GM12878 (cell line): ENCODE results near the gene METAP1D. TPM values are rescaled to one million over a fixed set of nuclear protein-coding genes. Genes with fewer than 3 reads are reported as not detected.
A peak's percentile ranks its signal among the peaks of the same experiment; 100 is the strongest.

ENCODE experiments used
- ATAC-seq: fragments of 200-7000 bp; cut with Tn5 transposase; 3 replicates; pipeline ENCODE4 v1.9.1; 2020; ENCODE audit warnings: mild to moderate bottlenecking, moderate library complexity
- BruUV-seq: library from RNA; stranded (reverse); fragments of 400-500 nt; replicated peaks from 2 replicates; lab custom pipeline; 2021; lab: Mats Ljungman, UMichigan
- CTCF ChIA-PET: fragments of 300-600 bp; sonication (Branson Sonifier 250); formaldehyde crosslinking; extraction: SDS; loops from one replicate; lab custom pipeline; 2021; ENCODE audit warnings: inconsistent platforms; lab: Yijun Ruan, JAX
- POLR2A ChIA-PET: fragments of 350-600 bp; formaldehyde crosslinking; extraction: SDS; loops from one replicate; lab custom pipeline; 2021; ENCODE audit warnings: inconsistent platforms; lab: Charles Lee
- RAD21 ChIA-PET: fragments of 300-600 bp; sonication (Branson Sonifier 250); formaldehyde crosslinking; loops from one replicate; lab custom pipeline; 2023; ENCODE audit warnings: antibody characterized with exemption; ENCODE audit not compliant: unreplicated experiment; lab: Charles Lee
- SMC1A ChIA-PET: fragments of 300-600 bp; sonication (Branson Sonifier 250); formaldehyde crosslinking; loops from one replicate; lab custom pipeline; 2023; ENCODE audit not compliant: unreplicated experiment, uncharacterized antibody; lab: Charles Lee
- DNase-seq: peaks from one replicate; pipeline ENCODE4 v3.0.0-alpha.2; 2011; ENCODE audit warnings: low read depth, low spot score
- FAIRE-seq: peaks from 3 replicates; lab custom pipeline; 2011; peaks lifted over from hg19 to GRCh38; lab: Jason Lieb, UNC
- H2AFZ ChIP-seq: 2 replicates; pipeline ENCODE4 v1.6.0; 2011; ENCODE audit warnings: low read depth, low read length, control low read depth; ENCODE audit not compliant: control insufficient read depth
- H3K27ac ChIP-seq: 2 replicates; pipeline ENCODE4 v1.5.1; 2011; ENCODE audit warnings: control low read depth; ENCODE audit not compliant: control insufficient read depth, insufficient read depth
- H3K27me3 ChIP-seq, 2 experiments: replicated peaks in 1 of 2; 2 replicates each; pipeline versions ENCODE4 v1.6.0 to v1.6.1; 2011; ENCODE audit warnings: low read length in 1 of 2; ENCODE audit not compliant: control insufficient read depth in 2 of 2, insufficient read depth in 2 of 2
- H3K36me3 ChIP-seq, 2 experiments: 2 replicates each; pipeline ENCODE4 v1.5.1; 2011; ENCODE audit warnings: low read length in 1 of 2; ENCODE audit not compliant: control insufficient read depth in 2 of 2, insufficient read depth in 2 of 2
- H3K4me1 ChIP-seq: 2 replicates; pipeline ENCODE4 v1.6.1; 2011; ENCODE audit warnings: mild to moderate bottlenecking, low read length, moderate library complexity, mixed read lengths; ENCODE audit not compliant: control insufficient read depth, insufficient read depth
- H3K4me2 ChIP-seq: 2 replicates; pipeline ENCODE4 v1.6.0; 2011; ENCODE audit warnings: control low read depth; ENCODE audit not compliant: control insufficient read depth, insufficient read depth
- H3K4me3 ChIP-seq: fragments of 200-600 bp; sonication (generic); 2 replicates; pipeline ENCODE4 v1.5.1; 2016
- H3K79me2 ChIP-seq: 2 replicates; pipeline ENCODE4 v1.6.0; 2011; ENCODE audit warnings: low read length; ENCODE audit not compliant: control insufficient read depth, insufficient read depth
- H3K9ac ChIP-seq: 2 replicates; pipeline ENCODE4 v1.8.0; 2011; ENCODE audit warnings: low read length, control low read depth, mixed read lengths; ENCODE audit not compliant: control insufficient read depth, insufficient read depth
- H3K9me3 ChIP-seq: replicated peaks from 3 replicates; pipeline ENCODE4 v1.5.1; 2011; ENCODE audit warnings: mild to moderate bottlenecking, low read length; ENCODE audit not compliant: control insufficient read depth, insufficient read depth
- H4K20me1 ChIP-seq: 2 replicates; pipeline ENCODE4 v1.6.0; 2011; ENCODE audit not compliant: control insufficient read depth, insufficient read depth
- ATF7 ChIP-seq: fragments of 450-650 bp; IDR thresholded peaks from 2 replicates; pipeline ENCODE4 v1.6.1; 2016; ENCODE audit warnings: low read depth, mild to moderate bottlenecking
- CREB1 ChIP-seq: IDR thresholded peaks from 2 replicates; pipeline ENCODE4 v1.6.1; 2012; ENCODE audit warnings: low read depth, mild to moderate bottlenecking, inconsistent platforms
- EZH2 ChIP-seq: IDR thresholded peaks from 2 replicates; pipeline ENCODE4 v1.6.1; 2012; ENCODE audit warnings: low read depth, mild to moderate bottlenecking, control low read depth, inconsistent platforms, low read length, borderline replicate concordance; ENCODE audit not compliant: control insufficient read depth
- FOS ChIP-seq: IDR thresholded peaks from 3 replicates; pipeline ENCODE4 v1.6.1; 2011; ENCODE audit warnings: borderline replicate concordance; ENCODE audit not compliant: insufficient read length; ENCODE audit errors: extremely low read depth
- KDM1A ChIP-seq: fragments of 200-600 bp; sonication (generic); IDR thresholded peaks from 2 replicates; pipeline ENCODE4 v1.6.1; 2016; ENCODE audit warnings: borderline replicate concordance
- PAX8 ChIP-seq: fragments of 450-650 bp; IDR thresholded peaks from 2 replicates; pipeline ENCODE4 v1.6.1; 2017; ENCODE audit warnings: mild to moderate bottlenecking, moderate library complexity
- RUNX3 ChIP-seq: IDR thresholded peaks from 2 replicates; pipeline ENCODE4 v1.6.1; 2012; ENCODE audit warnings: low read length, inconsistent platforms
- SMAD5 ChIP-seq: IDR thresholded peaks from 2 replicates; pipeline ENCODE4 v1.6.1; 2016; ENCODE audit warnings: antibody characterized with exemption, low read depth
- STAT1 ChIP-seq: fragments of 450-650 bp; conservative IDR thresholded peaks from 2 replicates; pipeline ENCODE4 v1.6.1; 2014; ENCODE audit warnings: antibody characterized with exemption, mild to moderate bottlenecking
- WRNIP1 ChIP-seq: IDR thresholded peaks from 2 replicates; pipeline ENCODE4 v1.6.1; 2011; ENCODE audit warnings: low read depth, low read length, improper control_type of control experiment, borderline replicate concordance
- ZBED1 ChIP-seq: IDR thresholded peaks from 2 replicates; pipeline ENCODE4 v1.6.1; 2016; ENCODE audit warnings: borderline replicate concordance
- WGBS: methylation state at CpG from one replicate; pipeline ENCODE4 v1.1.6; 2016; ENCODE audit warnings: low lambda C conversion rate; ENCODE audit not compliant: insufficient replicate concordance, insufficient coverage; ENCODE audit errors: missing lambda C conversion rate; 5-methylcytosine and 5-hydroxymethylcytosine counted together
- in situ Hi-C: fragments of 300-500 bp; cut with MboI; formaldehyde crosslinking; loops from 9 replicates; pipeline ENCODE4 v1.14.3; 2018; ENCODE audit warnings: mixed read lengths
- intact Hi-C: fragments of 100-400 bp; cut with micrococcal nuclease; formaldehyde crosslinking; loops from one replicate; pipeline ENCODE4 v1.14.2; 2022; ENCODE audit not compliant: unreplicated experiment
- polyA plus RNA-seq, 11 experiments: library from polyadenylated mRNA; depleted of rRNA in 4 of 11; unstranded in 6 of 11; stranded (reverse) in 5 of 11; fragments of >200 nt; fragmentation: Nextera tagmentation in 4 of 11; fragmentation: Illumina TruSeq in 1 of 11; extraction: Ambion mirVana in 4 of 11; extraction: Trizol in 1 of 11; gene quantifications; 1 replicate in 1 of 11; 2 replicates in 10 of 11; pipeline versions ENCODE4 v1.2.1 to v1.2.3, GENCODE V29; 2011 to 2016; ENCODE audit warnings: inconsistent platforms in 2 of 11, missing spikeins in 2 of 11, low read depth in 1 of 11
- total RNA-seq, 4 experiments: library from RNA; depleted of rRNA in 3 of 4; stranded (reverse); fragments of >200 nt in 3 of 4; fragmentation: Illumina TruSeq in 1 of 4; extraction: Trizol in 1 of 4; gene quantifications; 2 replicates each; pipeline versions ENCODE4 v1.2.1 to v1.2.3, GENCODE V29; 2013 to 2021
- TF ChIP-seq, protein P1 (sequence below): IDR thresholded peaks from 2 replicates; pipeline ENCODE4 v1.6.1; 2012; ENCODE audit warnings: low read depth, low read length, improper control_type of control experiment
- TF ChIP-seq, protein P2 (sequence below): IDR thresholded peaks from 2 replicates; pipeline ENCODE4 v1.6.1; 2012; ENCODE audit warnings: low read depth, low read length, improper control_type of control experiment
- TF ChIP-seq, protein P3 (sequence below), 3 experiments: IDR thresholded peaks in 2 of 3; conservative IDR thresholded peaks in 1 of 3; 2 replicates each; pipeline ENCODE4 v1.5.1; 2011; ENCODE audit warnings: low read depth in 3 of 3, low read length in 3 of 3, mild to moderate bottlenecking in 3 of 3, control low read depth in 2 of 3, moderate library complexity in 2 of 3, inconsistent platforms in 1 of 3, mixed read lengths in 1 of 3; ENCODE audit not compliant: control insufficient read depth in 2 of 3, insufficient read depth in 1 of 3; ENCODE audit errors: extremely low read depth in 1 of 3
- TF ChIP-seq, protein P4 (sequence below): fragments of 450-650 bp; conservative IDR thresholded peaks from 2 replicates; pipeline ENCODE4 v1.6.1; 2017; ENCODE audit warnings: mild to moderate bottlenecking, moderate library complexity

METAP1D gene
- total and polyA plus RNA-seq, 10 of the 15 experiments (the other 5 are each of a cell fraction or from before 2014, with no cell fraction given), result 4.5 to 12.1 (median 7.8) TPM

DNA sequence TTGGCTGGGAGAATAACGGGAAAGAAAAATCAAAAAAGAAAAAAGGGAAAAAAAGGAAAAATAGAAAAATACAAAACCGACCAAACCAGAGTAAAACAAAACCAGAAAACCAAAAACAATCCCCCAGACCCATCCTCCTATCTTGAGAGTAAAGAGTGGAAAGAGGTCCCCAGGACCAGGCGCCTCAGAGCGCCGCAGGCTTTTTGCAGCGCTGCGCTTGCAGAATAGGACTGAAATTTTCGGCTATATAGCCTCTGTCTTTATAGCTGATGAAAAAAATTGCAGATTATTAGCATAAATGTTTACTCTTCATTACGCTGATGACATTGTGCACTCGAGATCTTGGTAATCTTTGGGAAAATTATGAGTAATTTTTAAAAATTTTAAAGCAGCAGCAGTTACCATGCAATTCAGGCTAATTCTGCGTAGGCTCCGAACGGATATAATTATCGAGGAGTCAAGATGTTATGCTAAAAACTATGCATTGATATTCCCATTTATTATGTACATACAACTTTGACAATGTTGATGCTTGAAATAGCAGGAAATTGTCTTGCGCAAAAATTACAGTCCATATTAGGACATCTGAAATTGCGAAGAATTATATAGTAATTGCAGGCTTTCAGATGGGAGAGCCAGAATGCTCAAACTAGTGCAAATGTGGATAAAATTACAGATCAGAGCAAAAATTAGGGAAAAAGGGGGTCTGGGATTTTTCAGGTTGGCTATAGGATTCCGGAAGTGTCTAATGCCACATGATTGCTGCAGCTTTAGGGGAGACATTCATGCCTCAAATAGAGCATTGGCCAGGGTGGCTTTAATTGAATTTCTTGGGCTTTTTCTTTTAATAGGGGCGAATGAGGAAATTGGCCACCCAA is 93.9 kb downstream of the METAP1D start (continued):
- TF ChIP-seq CREB1, result no peak
- TF ChIP-seq, protein P1, sequence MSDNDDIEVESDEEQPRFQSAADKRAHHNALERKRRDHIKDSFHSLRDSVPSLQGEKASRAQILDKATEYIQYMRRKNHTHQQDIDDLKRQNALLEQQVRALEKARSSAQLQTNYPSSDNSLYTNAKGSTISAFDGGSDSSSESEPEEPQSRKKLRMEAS, result no peak
- no peak for TF ChIP-seq EZH2
- no peak for TF ChIP-seq FOS
- TF ChIP-seq STAT1, result no peak
- TF ChIP-seq ATF7, result no peak

DNA sequence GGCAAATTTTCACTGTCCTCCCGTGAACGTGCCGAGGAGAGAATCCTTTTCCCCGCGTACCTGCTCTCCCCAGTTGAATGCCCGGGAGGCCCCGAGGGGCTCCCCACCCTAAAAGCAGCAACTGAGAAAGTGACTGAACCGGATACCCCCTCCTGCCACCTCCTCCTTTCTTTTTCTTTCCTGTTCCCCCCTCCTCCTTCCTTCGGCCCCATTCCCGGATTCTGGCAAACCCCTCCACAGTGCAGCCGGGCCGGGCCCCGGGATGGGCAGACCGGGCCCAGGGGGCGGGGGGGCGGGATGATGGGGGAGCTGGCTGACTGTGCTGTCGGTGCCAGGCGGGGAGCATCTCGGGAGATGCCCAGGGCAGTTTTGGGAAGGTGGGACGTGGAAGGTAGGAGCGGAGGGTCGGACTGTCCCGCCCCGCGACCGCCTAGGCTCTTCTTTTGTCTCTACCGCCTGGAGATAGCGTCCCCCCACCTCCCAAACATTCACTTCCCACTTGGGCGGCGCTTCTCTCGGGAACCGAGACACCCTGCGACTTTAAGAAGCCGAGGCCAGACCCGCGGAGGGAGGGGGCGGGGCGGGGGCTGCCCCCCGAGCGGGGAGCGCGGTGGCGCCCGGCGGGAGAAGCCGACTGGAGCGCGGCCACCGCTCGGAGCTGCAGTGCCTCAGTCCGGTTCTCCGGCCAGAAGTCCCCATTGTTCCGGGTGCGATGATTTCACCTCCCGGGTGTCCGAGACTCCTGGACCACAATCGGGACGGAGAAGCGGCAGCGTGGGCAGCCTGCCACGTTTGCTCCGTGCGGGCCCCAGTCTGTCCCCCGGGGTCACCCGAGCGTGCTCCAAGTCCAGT is 94.8 kb downstream of the METAP1D start:
- ChIA-PET RAD21 (interaction anchor here (0.5 kb wide), 1 partner anchor 391 kb away, joined by 3 read pairs; no protein-coding TSS in a partner anchor), CTCF (no interaction called here), POLR2A (no interaction called here), SMC1A (no interaction called here)
- Histone ChIP-seq H3K27me3 (peaks cover 33 to 56% of the 10 kb centered on the region in 2 experiments), H3K36me3 (no peaks in the 10 kb centered on the region), H3K4me2 (peak overlapping the region; percentile 92), H2AFZ (peak overlapping the region; percentile 54), H3K4me3 (peak overlapping the region; percentile 65), H3K79me2 (no peaks in the 10 kb centered on the region), H3K9me3 (no peaks in the 10 kb centered on the region), H3K4me1 (peaks cover 25% of the 10 kb centered on the region), H3K27ac (no peak overlapping the region), H3K9ac (no peak overlapping the region; the same call in 1 of the 2 replicates), H4K20me1 (peaks cover 6% of the 10 kb centered on the region; the same call in 1 of the 2 replicates)
- BruUV-seq, result no TSS peak
- no peak for ATAC-seq
- WGBS, result 4% methylated on average over 58 of the region's 66 CpGs
- intact Hi-C loops (no loop called here), in situ Hi-C loops (no loop called here)
- DNase-seq, result no peak
- FAIRE-seq, result no peak
- no peak for TF ChIP-seq KDM1A
- TF ChIP-seq, protein P2, sequence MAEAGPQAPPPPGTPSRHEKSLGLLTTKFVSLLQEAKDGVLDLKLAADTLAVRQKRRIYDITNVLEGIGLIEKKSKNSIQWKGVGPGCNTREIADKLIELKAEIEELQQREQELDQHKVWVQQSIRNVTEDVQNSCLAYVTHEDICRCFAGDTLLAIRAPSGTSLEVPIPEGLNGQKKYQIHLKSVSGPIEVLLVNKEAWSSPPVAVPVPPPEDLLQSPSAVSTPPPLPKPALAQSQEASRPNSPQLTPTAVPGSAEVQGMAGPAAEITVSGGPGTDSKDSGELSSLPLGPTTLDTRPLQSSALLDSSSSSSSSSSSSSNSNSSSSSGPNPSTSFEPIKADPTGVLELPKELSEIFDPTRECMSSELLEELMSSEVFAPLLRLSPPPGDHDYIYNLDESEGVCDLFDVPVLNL, result no peak
- TF ChIP-seq FOS, result no peak
- TF ChIP-seq, protein P3, sequence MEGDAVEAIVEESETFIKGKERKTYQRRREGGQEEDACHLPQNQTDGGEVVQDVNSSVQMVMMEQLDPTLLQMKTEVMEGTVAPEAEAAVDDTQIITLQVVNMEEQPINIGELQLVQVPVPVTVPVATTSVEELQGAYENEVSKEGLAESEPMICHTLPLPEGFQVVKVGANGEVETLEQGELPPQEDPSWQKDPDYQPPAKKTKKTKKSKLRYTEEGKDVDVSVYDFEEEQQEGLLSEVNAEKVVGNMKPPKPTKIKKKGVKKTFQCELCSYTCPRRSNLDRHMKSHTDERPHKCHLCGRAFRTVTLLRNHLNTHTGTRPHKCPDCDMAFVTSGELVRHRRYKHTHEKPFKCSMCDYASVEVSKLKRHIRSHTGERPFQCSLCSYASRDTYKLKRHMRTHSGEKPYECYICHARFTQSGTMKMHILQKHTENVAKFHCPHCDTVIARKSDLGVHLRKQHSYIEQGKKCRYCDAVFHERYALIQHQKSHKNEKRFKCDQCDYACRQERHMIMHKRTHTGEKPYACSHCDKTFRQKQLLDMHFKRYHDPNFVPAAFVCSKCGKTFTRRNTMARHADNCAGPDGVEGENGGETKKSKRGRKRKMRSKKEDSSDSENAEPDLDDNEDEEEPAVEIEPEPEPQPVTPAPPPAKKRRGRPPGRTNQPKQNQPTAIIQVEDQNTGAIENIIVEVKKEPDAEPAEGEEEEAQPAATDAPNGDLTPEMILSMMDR (IDR thresholded peaks at IDR 0.05 in 2 of 3, conservative IDR thresholded peaks at IDR 0.05 in 1 of 3; ENCODE audit: control insufficient read depth in 2 of 3, extremely low read depth in 1 of 3, insufficient read depth in 1 of 3, low read depth in 3 of 3, low read length in 3 of 3), result no peak
- no peak for TF ChIP-seq PAX8
- no peak for TF ChIP-seq ZBED1
- TF ChIP-seq, protein P4, sequence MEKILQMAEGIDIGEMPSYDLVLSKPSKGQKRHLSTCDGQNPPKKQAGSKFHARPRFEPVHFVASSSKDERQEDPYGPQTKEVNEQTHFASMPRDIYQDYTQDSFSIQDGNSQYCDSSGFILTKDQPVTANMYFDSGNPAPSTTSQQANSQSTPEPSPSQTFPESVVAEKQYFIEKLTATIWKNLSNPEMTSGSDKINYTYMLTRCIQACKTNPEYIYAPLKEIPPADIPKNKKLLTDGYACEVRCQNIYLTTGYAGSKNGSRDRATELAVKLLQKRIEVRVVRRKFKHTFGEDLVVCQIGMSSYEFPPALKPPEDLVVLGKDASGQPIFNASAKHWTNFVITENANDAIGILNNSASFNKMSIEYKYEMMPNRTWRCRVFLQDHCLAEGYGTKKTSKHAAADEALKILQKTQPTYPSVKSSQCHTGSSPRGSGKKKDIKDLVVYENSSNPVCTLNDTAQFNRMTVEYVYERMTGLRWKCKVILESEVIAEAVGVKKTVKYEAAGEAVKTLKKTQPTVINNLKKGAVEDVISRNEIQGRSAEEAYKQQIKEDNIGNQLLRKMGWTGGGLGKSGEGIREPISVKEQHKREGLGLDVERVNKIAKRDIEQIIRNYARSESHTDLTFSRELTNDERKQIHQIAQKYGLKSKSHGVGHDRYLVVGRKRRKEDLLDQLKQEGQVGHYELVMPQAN, result no peak
- TF ChIP-seq SMAD5, result no peak
- no peak for TF ChIP-seq WRNIP1
- TF ChIP-seq RUNX3, result no peak
- no peak for TF ChIP-seq CREB1
